HEK293 (cell line): ENCODE results near the gene OR52E1.

Experiments
- TF ChIP-seq, protein P1 (sequence below): fragments of 450-650 bp; formaldehyde crosslinking; IDR thresholded peaks from 2 replicates; pipeline ENCODE4 v1.5.1; 2016; ENCODE audit warnings: missing biosample characterization, missing genetic modification characterization
- TF ChIP-seq, protein P2 (sequence below): fragments of 450-650 bp; formaldehyde crosslinking; IDR thresholded peaks from 2 replicates; pipeline ENCODE4 v1.5.1; 2016; ENCODE audit warnings: missing biosample characterization, missing genetic modification characterization

GRCh38 chr11:5092821-5093585 is 23.6 kb downstream of the OR52E1 start:
- TF ChIP-seq, protein P1, sequence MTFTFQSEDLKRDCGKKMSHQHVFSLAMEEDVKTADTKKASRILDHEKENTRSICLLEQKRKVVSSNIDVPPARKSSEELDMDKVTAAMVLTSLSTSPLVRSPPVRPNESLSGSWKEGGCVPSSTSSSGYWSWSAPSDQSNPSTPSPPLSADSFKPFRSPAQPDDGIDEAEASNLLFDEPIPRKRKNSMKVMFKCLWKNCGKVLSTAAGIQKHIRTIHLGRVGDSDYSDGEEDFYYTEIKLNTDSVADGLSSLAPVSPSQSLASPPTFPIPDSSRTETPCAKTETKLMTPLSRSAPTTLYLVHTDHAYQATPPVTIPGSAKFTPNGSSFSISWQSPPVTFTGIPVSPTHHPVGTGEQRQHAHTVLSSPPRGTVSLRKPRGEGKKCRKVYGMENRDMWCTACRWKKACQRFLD = no peak
- TF ChIP-seq, protein P2, sequence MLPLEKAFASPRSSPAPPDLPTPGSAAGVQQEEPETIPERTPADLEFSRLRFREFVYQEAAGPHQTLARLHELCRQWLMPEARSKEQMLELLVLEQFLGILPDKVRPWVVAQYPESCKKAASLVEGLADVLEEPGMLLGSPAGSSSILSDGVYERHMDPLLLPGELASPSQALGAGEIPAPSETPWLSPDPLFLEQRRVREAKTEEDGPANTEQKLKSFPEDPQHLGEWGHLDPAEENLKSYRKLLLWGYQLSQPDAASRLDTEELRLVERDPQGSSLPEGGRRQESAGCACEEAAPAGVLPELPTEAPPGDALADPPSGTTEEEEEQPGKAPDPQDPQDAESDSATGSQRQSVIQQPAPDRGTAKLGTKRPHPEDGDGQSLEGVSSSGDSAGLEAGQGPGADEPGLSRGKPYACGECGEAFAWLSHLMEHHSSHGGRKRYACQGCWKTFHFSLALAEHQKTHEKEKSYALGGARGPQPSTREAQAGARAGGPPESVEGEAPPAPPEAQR (tag by site-specific recombination) = no peak
